ENCODE data around the gene SMIM45.
A peak's percentile ranks its signal among the peaks of the same experiment; 100 is the strongest.

SMIM45 gene

GRCh38 chr22:41925783-41926460 is 26.0 kb upstream of the SMIM45 start:
- ChIA-PET RAD21 (ENCODE audit: unreplicated experiment) (interaction anchor here (1.0 to 11.6 kb wide), 16 partner anchors 9 to 307 kb away, joined by 3 to 408 read pairs (median 6); partner anchors contain the start of genes CENPM, MEI1, SHISA8 and SMIM45), CTCF (interaction anchor here (0.6 to 11.0 kb wide), 20 partner anchors 10 to 259 kb away, joined by 3 to 234 read pairs (median 4); partner anchors contain the start of genes CCDC134, CENPM, SMIM45 and SREBF2), SMC1A (ENCODE audit: uncharacterized antibody, unreplicated experiment) (interaction anchor here (0.5 to 15.4 kb wide), 12 partner anchors 9 to 179 kb away, joined by 3 to 321 read pairs (median 5); partner anchors contain the start of genes CENPM, SMIM45 and SREBF2), POLR2A (interaction anchor here (0.5 to 15.3 kb wide), 12 partner anchors 8 to 259 kb away, joined by 3 to 599 read pairs (median 9); partner anchors contain the start of genes CCDC134, CENPM and SREBF2)
- H3K27me3 ChIP-seq (replicated peaks in 1 of 2; ENCODE audit: control insufficient read depth in 2 of 2, insufficient read depth in 2 of 2, low read length in 1 of 2) = no peaks in the 10 kb centered on the region
- in situ Hi-C loops (cut with MboI) = no loop called here
- WGBS (ENCODE audit: insufficient coverage, insufficient replicate concordance, low lambda C conversion rate, missing lambda C conversion rate) = 1% methylated on average over 31 of the region's 48 CpGs
- H3K4me3 ChIP-seq = peak overlapping the region; percentile 97
- 0 out of 4 replicates have a peak, but pooled peaks cover 0 to 9% of the 10 kb centered on the region in 2 experiments for H3K36me3 ChIP-seq (ENCODE audit: control insufficient read depth in 2 of 2, insufficient read depth in 2 of 2, low read length in 1 of 2)
- peaks cover 41% of the 10 kb centered on the region for H3K79me2 ChIP-seq (ENCODE audit: control insufficient read depth, insufficient read depth, low read length)
- no peaks in the 10 kb centered on the region for H4K20me1 ChIP-seq (ENCODE audit: control insufficient read depth, insufficient read depth)
- intact Hi-C loops (cut with micrococcal nuclease; ENCODE audit: unreplicated experiment) = loop anchor here (1.0 kb wide), 1 partner anchor 14 kb away; no protein-coding TSS in a partner anchor
- no peak for DNase-seq (ENCODE audit: low read depth, low spot score)
- no peak for FAIRE-seq
- no peaks in the 10 kb centered on the region for H3K9me3 ChIP-seq (replicated peaks; ENCODE audit: control insufficient read depth, insufficient read depth, low read length)
- ATAC-seq = peak; percentile 59
- no TSS peak for BruUV-seq (replicated peaks)
- H3K4me1 ChIP-seq (ENCODE audit: control insufficient read depth, insufficient read depth, low read length) = peaks cover 52% of the 10 kb centered on the region
- peak overlapping the region; percentile 93 for H3K9ac ChIP-seq (ENCODE audit: control insufficient read depth, insufficient read depth, low read length)
- peak overlapping the region; percentile 67 for H3K4me2 ChIP-seq (ENCODE audit: control insufficient read depth, insufficient read depth)
- no peak overlapping the region for H2AFZ ChIP-seq (ENCODE audit: control insufficient read depth, low read depth, low read length)
- H3K27ac ChIP-seq (ENCODE audit: control insufficient read depth, insufficient read depth) = peak overlapping the region; percentile 93
- TF ChIP-seq FOS (IDR thresholded peaks at IDR 0.05; ENCODE audit: borderline replicate concordance, extremely low read depth, insufficient read length) (no peak), HCFC1 (IDR thresholded peaks at IDR 0.05; ENCODE audit: low read length) (no peak), IKZF2 (IDR thresholded peaks at IDR 0.05) (peak in 1 of 2 experiments; percentile 32; a peak in 1 of 4 replicates), ZBTB4 (CRISPR knock-in tag; IDR thresholded peaks at IDR 0.05) (no peak), PBX3 (IDR thresholded peaks at IDR 0.05; ENCODE audit: insufficient replicate concordance, low read depth, low read length) (no peak), ZNF24 (IDR thresholded peaks at IDR 0.05) (peak; percentile 18; the same call in 1 of the 2 replicates), SMC3 (IDR thresholded peaks at IDR 0.05; ENCODE audit: borderline replicate concordance, low read length) (peak; percentile 36; the same call in 1 of the 2 replicates), NBN (IDR thresholded peaks at IDR 0.05) (0 out of 2 replicates have a peak, but pooled peaks have one; percentile 33), SMAD1 (IDR thresholded peaks at IDR 0.05; ENCODE audit: low read depth, partially characterized antibody) (peak; percentile 67), POU2F2 (IDR thresholded peaks at IDR 0.05; ENCODE audit: borderline replicate concordance, low read depth, low read length) (peak; percentile 11; the same call in 1 of the 3 replicates), TAF1 (IDR thresholded peaks at IDR 0.05; ENCODE audit: borderline replicate concordance, low read depth, low read length) (0 out of 2 replicates have a peak, but pooled peaks have one; percentile 34), CBX3 (IDR thresholded peaks at IDR 0.05; ENCODE audit: borderline replicate concordance, low read depth) (no peak), BACH1 (IDR thresholded peaks at IDR 0.05; ENCODE audit: borderline replicate concordance) (0 out of 2 replicates have a peak, but pooled peaks have one; percentile 22)
